NB4 (cell line): ENCODE results near the gene GGT6.

ENCODE experiments used
- CTCF ChIP-seq: IDR thresholded peaks from one replicate; pipeline ENCODE4 v1.5.1; 2012; ENCODE audit warnings: low read depth, low read length
- MAX ChIP-seq: IDR thresholded peaks from 2 replicates; pipeline ENCODE4 v1.6.1; 2011; ENCODE audit warnings: low read depth, low read length
- MYC ChIP-seq: IDR thresholded peaks from 2 replicates; pipeline ENCODE4 v1.6.1; 2011; ENCODE audit warnings: low read depth, low read length
- POLR2A ChIP-seq: IDR thresholded peaks from 2 replicates; pipeline ENCODE4 v1.6.1; 2011; ENCODE audit warnings: mild to moderate bottlenecking; ENCODE audit not compliant: insufficient read length; ENCODE audit errors: extremely low read depth

- TF ChIP-seq CTCF (no peak), MYC (no peak), MAX (no peak), POLR2A (no peak)
Observed at GRCh38 chr17:4523946-4524345, 36.4 kb downstream of the GGT6 start.
